ENCODE measurements around the gene COL4A5. TPM values are rescaled to one million over a fixed set of nuclear protein-coding genes. Genes with fewer than 3 reads are reported as not detected.
A peak's percentile ranks its signal among the peaks of the same experiment; 100 is the strongest.
"Not testable (repeated sequence)": the region's sequence is repeated elsewhere in the genome, so short reads cannot be mapped to it uniquely, and the experiment has no call there.

Gene COL4A5
- 100 to 1,000 TPM in 1 of 2 donors, 10 to 100 TPM in 1; 87.2 to 119 TPM for total RNA-seq
- 10 to 100 TPM; 49.4 to 52.7 TPM for polyA plus RNA-seq (ENCODE audit: insufficient read length in 2 of 2)
- long read RNA-seq, donor 1, transcript COL4A5-212 (1 exons, 3,915 nt), result major isoform, 12 of 16 reads
- long read RNA-seq, donor 1, partial matches to known transcripts, result 0 of 16 reads
- long read RNA-seq, donor 1, other reads (novel, unspliced or antisense), result 0 of 16 reads
- long read RNA-seq, donor 2, result 0 reads
- long read RNA-seq, donor 3, partial matches to known transcripts, result 0 of 3 reads
- long read RNA-seq, donor 3, other reads (novel, unspliced or antisense), result 0 of 3 reads
- long read RNA-seq, donor 4, full-length matches to known transcripts, result 34 of 39 reads
- long read RNA-seq, donor 4, partial matches to known transcripts, result 5 of 39 reads
- long read RNA-seq, donor 4, other reads (novel, unspliced or antisense), result 0 of 39 reads

DNA sequence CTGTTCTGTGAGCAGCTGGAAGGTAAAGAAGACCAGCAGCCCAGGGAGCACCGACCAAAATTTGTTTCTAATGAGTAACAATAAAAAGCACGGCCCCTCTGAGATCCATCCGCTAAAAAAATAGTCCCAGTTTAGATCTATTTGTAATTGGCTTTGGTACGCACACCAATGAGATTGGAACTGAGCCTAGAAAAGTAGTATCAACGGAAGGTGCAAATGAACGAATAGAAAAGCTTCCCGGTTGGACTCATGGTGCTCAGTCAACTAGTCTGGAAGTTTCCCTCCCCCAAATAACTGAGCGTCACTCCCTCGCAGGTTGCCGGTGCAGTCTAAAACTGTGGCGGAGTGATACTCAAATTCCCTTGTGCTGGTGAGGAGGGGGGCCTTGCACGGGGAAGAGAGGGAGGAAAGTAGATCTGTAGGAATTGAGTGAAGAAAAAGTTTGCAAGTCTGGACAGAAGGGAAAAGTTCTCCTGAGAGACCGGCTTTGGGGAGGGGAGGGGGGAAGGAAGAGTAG is at the start of gene COL4A5:
Gene COL4A5, plus strand, starts transcription at position 413 of the 517 bp plus-strand sequence. CDS start 288 bp downstream, outside the sequence.
- H3K27ac ChIP-seq (ENCODE audit: low read depth, low read length), result peak within 1 kb of the TSS; percentile 82
- no peaks in the 10 kb centered on the region for H3K4me1 ChIP-seq (ENCODE audit: control insufficient read depth, insufficient read depth, low read length)
- WGBS (ENCODE audit: insufficient coverage), result 28% methylated on average over 5 of the region's 13 CpGs
- H3K27me3 ChIP-seq (ENCODE audit: control insufficient read depth, insufficient read depth, low read length), result peaks cover 29% of the 10 kb centered on the region
- no peaks in the 10 kb centered on the region for H3K36me3 ChIP-seq (ENCODE audit: control insufficient read depth, insufficient read depth, low read length)
- DNase-seq (ENCODE audit: low read depth in 4 of 6, low spot score in 6 of 6), result peak in 5 of 6 donors; percentile 26 to 84 (median 45)
- no peaks in the 10 kb centered on the region for H3K9me3 ChIP-seq (ENCODE audit: control insufficient read depth, insufficient read depth, low read length)
- H3K4me3 ChIP-seq (ENCODE audit: low read depth, low read length), result peak within 1 kb of the TSS; percentile 66

DNA sequence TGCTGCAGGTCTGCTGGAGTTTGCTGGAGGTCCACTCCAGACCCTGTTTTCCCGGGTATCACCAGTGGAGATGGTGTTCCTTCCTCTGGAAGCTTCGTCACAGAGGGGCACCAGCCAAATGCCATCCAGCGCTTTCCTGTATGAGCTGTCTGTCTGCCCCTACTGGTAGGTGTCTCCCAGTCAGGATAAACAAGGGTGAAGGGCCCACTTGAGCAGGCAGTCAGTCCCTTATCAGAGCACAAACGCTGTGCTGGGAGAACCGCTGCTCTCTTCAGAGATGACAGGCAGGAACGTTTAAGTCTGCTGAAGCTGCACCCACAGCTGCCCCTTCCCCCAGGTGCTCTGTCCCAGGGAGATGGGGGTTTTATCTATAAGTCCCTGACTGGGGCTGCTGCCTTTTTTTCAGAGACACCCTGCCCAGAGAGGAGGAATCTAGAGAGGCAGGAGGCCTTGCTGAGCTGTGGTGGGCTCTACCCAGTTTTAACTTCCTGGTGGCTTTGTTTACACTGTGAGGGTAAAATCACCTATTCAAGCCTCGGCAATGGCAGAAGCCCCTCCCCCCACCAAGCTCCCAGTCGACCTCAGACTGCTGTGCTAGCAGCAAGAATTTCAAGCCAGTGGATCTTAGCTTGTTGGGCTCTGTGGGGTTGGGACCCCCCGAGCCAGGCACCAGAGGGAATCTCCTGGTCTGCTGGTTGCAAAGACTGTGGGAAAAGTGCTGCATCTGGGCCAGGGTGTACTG is 48.5 kb upstream of the COL4A5 start:
- H3K4me3 ChIP-seq (ENCODE audit: low read depth, low read length); H3K36me3 ChIP-seq (ENCODE audit: control insufficient read depth, insufficient read depth, low read length); H3K27me3 ChIP-seq (ENCODE audit: control insufficient read depth, insufficient read depth, low read length); H3K4me1 ChIP-seq (ENCODE audit: control insufficient read depth, insufficient read depth, low read length); H3K9me3 ChIP-seq (ENCODE audit: control insufficient read depth, insufficient read depth, low read length); H3K27ac ChIP-seq (ENCODE audit: low read depth, low read length); DNase-seq (ENCODE audit: low read depth in 4 of 6, low spot score in 6 of 6): not testable (repeated sequence)
- WGBS (ENCODE audit: insufficient coverage), result 63% methylated on average over 7 of the region's 9 CpGs

DNA sequence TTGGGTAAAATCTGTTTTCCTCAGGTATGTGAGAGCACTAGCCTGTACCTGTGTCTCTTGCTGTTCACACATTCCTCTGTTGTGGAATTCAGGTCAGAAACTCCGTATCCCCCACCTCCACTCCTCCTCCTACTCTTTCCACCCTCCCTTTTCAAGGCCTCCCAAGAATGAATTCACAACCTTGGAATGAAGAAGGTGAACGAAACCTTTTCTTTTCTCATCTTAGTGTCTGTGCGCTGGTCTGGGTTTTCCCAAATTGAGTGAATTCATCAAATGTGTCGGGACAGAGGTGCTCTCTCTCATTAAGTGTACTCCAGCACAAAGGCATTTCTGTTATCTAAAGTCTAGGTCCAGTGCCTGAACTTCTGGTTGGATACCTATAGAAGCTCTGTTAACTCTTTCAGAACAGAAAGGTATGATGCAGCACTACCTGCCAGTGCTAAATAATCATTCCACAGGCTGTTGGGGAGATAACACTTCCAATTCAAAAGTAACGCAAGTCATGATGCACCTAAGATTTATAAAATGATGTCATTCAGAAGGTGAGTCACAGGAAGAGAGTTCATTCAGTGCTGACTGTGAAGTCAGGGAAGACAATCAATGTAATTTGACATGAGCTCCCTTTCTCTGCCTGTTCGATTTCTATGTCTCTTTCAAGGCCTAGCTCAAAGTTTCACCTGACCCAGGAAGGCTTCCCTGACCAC is 43.3 kb upstream of the COL4A5 start:
- no peaks in the 10 kb centered on the region for H3K4me1 ChIP-seq (ENCODE audit: control insufficient read depth, insufficient read depth, low read length)
- no peak overlapping the region for H3K4me3 ChIP-seq (ENCODE audit: low read depth, low read length)
- H3K9me3 ChIP-seq (ENCODE audit: control insufficient read depth, insufficient read depth, low read length), result no peaks in the 10 kb centered on the region
- no peak overlapping the region for H3K27ac ChIP-seq (ENCODE audit: low read depth, low read length)
- DNase-seq (ENCODE audit: low read depth in 4 of 6, low spot score in 6 of 6), result no peak
- peaks cover 4% of the 10 kb centered on the region for H3K27me3 ChIP-seq (ENCODE audit: control insufficient read depth, insufficient read depth, low read length)
- WGBS (ENCODE audit: insufficient coverage), result 68% methylated on average over 4 of the region's 6 CpGs
- H3K36me3 ChIP-seq (ENCODE audit: control insufficient read depth, insufficient read depth, low read length), result no peaks in the 10 kb centered on the region

DNA sequence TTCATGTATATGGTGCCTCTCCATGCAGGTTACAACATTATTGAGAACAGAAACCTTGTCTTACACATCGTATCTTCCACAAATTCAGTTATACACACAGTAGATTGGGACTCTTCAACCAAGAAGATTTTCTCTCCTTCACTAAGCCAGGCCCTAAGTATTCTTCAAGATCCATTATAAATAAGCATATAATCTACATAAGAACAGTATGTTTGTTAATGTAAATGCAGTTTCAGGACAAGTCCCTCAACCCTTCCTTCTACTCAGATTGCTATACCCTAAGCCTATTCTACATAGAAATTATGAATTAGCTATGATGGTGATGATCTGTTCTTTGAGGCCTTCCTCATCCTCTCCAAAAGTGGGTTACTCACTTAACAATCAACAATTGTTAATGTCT is 42.7 kb upstream of the COL4A5 start:
- no peak for DNase-seq (ENCODE audit: low read depth in 4 of 6, low spot score in 6 of 6)
- Histone ChIP-seq H3K36me3 (ENCODE audit: control insufficient read depth, insufficient read depth, low read length) (no peaks in the 10 kb centered on the region), H3K27ac (ENCODE audit: low read depth, low read length) (no peak overlapping the region), H3K27me3 (ENCODE audit: control insufficient read depth, insufficient read depth, low read length) (peaks cover 4% of the 10 kb centered on the region), H3K4me1 (ENCODE audit: control insufficient read depth, insufficient read depth, low read length) (no peaks in the 10 kb centered on the region), H3K4me3 (ENCODE audit: low read depth, low read length) (no peak overlapping the region), H3K9me3 (ENCODE audit: control insufficient read depth, insufficient read depth, low read length) (no peaks in the 10 kb centered on the region)
- no CpG with 5 or more reads among the region's 1 CpG for WGBS (ENCODE audit: insufficient coverage)

DNA sequence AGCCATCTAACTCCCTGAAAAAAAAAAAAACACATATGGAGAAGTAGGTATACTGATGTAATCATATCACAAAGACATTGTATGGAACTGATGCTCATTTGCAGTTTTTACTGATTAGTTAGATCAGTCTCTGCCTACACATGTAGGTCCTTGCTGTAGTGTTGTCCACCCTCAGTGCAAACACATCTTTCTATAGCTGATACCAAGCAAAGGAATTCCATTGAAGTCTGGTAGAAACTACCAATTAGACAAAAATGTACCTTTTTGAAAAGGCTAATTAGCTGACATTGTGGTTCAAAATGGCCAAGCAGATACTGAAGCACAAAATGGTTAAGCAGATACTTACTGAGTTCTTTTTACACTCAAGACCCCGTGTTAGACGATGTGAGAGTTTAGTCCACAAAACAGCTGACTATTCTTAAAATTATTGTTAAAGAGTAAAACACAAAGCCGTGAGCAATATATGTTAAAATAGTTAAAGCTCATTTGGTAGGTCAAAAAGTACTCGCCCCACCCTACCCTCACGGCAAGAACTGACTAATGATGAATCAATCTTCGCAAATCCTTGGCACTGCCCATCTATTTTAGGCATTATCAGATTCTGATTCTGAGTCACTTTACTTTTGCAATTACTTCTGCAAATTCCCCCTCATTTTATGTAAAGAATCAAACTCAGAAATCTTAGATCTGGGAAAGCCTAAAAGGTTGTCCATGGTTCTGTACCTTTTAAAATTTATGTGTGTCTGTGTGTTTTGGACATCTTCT is 41.8 kb upstream of the COL4A5 start:
- Histone ChIP-seq H3K36me3 (ENCODE audit: control insufficient read depth, insufficient read depth, low read length) (no peaks in the 10 kb centered on the region), H3K27ac (ENCODE audit: low read depth, low read length) (no peak overlapping the region), H3K9me3 (ENCODE audit: control insufficient read depth, insufficient read depth, low read length) (no peaks in the 10 kb centered on the region), H3K27me3 (ENCODE audit: control insufficient read depth, insufficient read depth, low read length) (peaks cover 4% of the 10 kb centered on the region), H3K4me1 (ENCODE audit: control insufficient read depth, insufficient read depth, low read length) (no peaks in the 10 kb centered on the region), H3K4me3 (ENCODE audit: low read depth, low read length) (no peak overlapping the region)
- WGBS (ENCODE audit: insufficient coverage), result 79% methylated on average over 3 of the region's 6 CpGs
- DNase-seq (ENCODE audit: low read depth in 4 of 6, low spot score in 6 of 6), result no peak

DNA sequence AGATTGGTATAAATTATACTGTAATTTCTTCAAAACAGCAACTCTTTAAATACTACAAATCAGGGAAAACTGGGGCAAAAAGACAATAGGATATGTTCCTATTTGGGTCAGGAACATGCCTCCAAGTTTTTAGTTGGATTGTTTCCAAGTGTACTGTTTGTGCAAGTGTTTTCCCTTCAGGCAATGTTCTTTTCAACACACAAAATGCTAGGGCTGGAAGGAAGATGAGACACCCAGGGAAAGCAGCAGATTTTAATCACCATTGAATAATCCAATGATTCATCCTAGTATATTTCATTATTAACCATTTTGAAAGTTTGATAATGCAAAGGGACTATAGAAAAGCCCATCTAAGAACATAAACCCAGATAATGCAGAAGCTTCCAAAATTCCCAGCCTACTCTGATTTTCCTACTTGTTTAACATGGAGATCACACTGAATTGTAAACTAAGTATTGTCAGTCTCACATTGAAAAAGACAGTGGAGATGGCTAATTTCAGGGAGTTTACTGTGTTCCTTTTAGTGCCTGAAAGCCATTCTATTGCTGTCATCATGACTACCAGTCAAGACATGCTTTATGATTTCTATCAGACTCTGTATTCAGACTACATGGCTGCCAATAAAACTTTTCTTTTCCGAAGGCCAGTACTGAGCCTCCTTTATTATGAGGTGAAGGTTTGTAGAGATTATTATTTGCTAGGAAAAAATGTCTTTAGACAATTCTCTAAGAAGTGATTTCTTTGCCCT is 40.0 kb upstream of the COL4A5 start:
- no CpG with 5 or more reads among the region's 1 CpG for WGBS (ENCODE audit: insufficient coverage)
- DNase-seq (ENCODE audit: low read depth in 4 of 6, low spot score in 6 of 6), result peak in 2 of 6 donors; percentile 8 to 29
- H3K36me3 ChIP-seq (ENCODE audit: control insufficient read depth, insufficient read depth, low read length), result no peaks in the 10 kb centered on the region
- H3K27ac ChIP-seq (ENCODE audit: low read depth, low read length), result no peak overlapping the region
- H3K9me3 ChIP-seq (ENCODE audit: control insufficient read depth, insufficient read depth, low read length), result no peaks in the 10 kb centered on the region
- no peaks in the 10 kb centered on the region for H3K4me1 ChIP-seq (ENCODE audit: control insufficient read depth, insufficient read depth, low read length)
- no peak overlapping the region for H3K4me3 ChIP-seq (ENCODE audit: low read depth, low read length)
- peaks cover 4% of the 10 kb centered on the region for H3K27me3 ChIP-seq (ENCODE audit: control insufficient read depth, insufficient read depth, low read length)

DNA sequence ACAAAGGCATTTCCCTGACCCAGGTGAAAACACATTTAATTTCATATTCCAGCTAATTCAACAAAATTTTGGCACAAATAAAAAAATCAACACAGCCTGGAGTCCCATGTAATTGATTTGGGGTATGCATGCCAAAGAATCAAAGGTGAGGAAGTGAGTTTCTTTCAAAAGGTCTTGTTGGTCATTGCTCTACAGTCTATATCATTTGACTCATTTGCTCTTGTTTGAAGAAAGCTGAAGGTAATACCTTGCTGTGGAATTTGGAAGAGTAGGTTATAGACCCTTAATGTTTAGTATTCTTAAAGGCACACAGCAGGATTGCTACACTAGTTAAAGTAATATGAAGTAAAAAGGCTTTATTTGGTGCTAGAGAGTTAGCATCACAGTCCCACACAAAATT is 26.9 kb upstream of the COL4A5 start:
- H3K27ac ChIP-seq (ENCODE audit: low read depth, low read length), result no peak overlapping the region
- H3K27me3 ChIP-seq (ENCODE audit: control insufficient read depth, insufficient read depth, low read length), result no peaks in the 10 kb centered on the region
- H3K4me3 ChIP-seq (ENCODE audit: low read depth, low read length), result no peak overlapping the region
- H3K36me3 ChIP-seq (ENCODE audit: control insufficient read depth, insufficient read depth, low read length), result no peaks in the 10 kb centered on the region
- no peak for DNase-seq (ENCODE audit: low read depth in 4 of 6, low spot score in 6 of 6)
- H3K4me1 ChIP-seq (ENCODE audit: control insufficient read depth, insufficient read depth, low read length), result no peaks in the 10 kb centered on the region
- no peaks in the 10 kb centered on the region for H3K9me3 ChIP-seq (ENCODE audit: control insufficient read depth, insufficient read depth, low read length)

DNA sequence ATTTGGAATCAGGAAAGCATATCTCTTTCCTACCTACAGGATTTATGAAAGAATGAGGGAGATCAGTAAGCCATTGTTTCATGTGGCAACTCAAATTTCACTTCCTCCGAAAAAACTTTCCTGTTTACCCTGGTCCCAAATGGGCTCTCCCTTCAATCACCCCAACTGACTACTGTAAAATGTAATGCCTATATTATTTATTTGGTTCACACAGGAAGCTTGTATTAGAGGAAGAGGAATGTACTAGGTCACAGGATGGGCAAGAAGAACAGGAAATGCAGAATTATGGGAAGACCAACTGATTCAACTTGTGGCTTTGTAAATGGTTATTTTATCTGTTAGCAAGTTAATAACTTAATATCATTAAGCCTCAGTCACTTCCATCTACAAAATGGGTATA is 24.5 kb upstream of the COL4A5 start:
- Histone ChIP-seq H3K4me1 (ENCODE audit: control insufficient read depth, insufficient read depth, low read length) (no peaks in the 10 kb centered on the region), H3K4me3 (ENCODE audit: low read depth, low read length) (no peak overlapping the region), H3K27me3 (ENCODE audit: control insufficient read depth, insufficient read depth, low read length) (no peaks in the 10 kb centered on the region), H3K36me3 (ENCODE audit: control insufficient read depth, insufficient read depth, low read length) (no peaks in the 10 kb centered on the region), H3K27ac (ENCODE audit: low read depth, low read length) (no peak overlapping the region), H3K9me3 (ENCODE audit: control insufficient read depth, insufficient read depth, low read length) (no peaks in the 10 kb centered on the region)
- DNase-seq (ENCODE audit: low read depth in 4 of 6, low spot score in 6 of 6), result no peak
- no CpG with 5 or more reads among the region's 1 CpG for WGBS (ENCODE audit: insufficient coverage)
